ENCODE data around the gene AGTPBP1.

DNA sequence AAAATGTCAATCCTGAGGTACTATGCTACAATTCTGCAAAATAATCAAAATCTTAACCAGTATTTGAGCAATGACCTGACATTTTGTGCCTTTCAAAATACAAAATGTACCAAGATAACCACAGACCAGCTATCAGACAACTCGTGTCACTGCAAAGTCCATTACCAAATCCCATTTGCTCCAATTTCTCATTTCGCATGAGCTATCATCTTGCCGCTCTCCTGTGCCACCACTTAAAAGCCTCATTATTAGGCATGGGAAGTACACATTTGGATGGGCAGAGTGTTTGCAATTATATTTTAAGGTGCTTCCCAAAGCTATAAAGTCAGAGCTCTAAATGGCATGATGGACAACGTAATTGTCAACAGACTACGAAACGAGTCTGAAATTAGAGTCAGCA lies 205.2 kb downstream of the AGTPBP1 start:
- TF ChIP-seq, protein P1, sequence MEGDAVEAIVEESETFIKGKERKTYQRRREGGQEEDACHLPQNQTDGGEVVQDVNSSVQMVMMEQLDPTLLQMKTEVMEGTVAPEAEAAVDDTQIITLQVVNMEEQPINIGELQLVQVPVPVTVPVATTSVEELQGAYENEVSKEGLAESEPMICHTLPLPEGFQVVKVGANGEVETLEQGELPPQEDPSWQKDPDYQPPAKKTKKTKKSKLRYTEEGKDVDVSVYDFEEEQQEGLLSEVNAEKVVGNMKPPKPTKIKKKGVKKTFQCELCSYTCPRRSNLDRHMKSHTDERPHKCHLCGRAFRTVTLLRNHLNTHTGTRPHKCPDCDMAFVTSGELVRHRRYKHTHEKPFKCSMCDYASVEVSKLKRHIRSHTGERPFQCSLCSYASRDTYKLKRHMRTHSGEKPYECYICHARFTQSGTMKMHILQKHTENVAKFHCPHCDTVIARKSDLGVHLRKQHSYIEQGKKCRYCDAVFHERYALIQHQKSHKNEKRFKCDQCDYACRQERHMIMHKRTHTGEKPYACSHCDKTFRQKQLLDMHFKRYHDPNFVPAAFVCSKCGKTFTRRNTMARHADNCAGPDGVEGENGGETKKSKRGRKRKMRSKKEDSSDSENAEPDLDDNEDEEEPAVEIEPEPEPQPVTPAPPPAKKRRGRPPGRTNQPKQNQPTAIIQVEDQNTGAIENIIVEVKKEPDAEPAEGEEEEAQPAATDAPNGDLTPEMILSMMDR (IDR thresholded peaks at IDR 0.05) = no peak
- no peak for TF ChIP-seq POLR2A (IDR thresholded peaks at IDR 0.05)
